ENCODE data around the gene NAGLU.
"Not testable (repeated sequence)": the region's sequence is repeated elsewhere in the genome, so short reads cannot be mapped to it uniquely, and the experiment has no call there.

NAGLU gene

DNA sequence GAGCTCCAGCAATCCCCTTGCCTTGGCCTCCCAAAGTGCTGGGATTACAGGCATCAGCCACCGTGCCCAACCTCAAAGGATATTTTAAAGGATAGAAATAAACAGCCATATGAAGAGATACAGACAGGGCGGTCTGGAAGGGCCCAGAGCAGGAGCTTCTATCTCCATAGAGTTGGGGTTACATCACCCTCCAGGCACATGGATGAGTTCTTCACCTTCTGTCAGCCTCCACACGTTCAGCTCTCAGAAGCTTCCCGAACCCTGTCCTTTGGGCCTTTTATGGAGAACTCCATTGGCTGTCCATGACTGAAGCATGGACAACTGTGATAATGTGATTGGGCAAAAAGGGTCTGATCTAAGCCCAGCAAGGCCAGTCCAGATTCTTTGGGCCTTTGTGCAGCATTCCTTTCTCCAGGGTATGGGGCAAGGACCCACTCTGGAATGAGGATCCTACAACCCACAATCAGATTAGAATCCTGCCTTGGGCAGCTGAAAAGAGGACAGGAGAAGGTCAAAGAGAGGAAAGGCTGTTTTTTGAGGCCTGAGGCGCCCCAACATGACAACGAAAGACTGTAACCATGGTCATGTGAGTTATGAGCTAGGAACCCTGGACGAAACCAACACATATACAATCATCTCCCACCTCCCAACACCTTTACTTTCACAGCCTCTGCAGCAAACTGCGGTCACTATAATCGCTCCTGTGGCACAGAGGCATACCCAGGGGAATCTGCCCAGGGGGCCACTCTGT is 9.9 kb downstream of the NAGLU start:
- not testable (repeated sequence) for DNase-seq

- no peak for DNase-seq
These were observed 11.0 kb downstream of the NAGLU start for GRCh38 chr17:42547001-42547461.

DNA sequence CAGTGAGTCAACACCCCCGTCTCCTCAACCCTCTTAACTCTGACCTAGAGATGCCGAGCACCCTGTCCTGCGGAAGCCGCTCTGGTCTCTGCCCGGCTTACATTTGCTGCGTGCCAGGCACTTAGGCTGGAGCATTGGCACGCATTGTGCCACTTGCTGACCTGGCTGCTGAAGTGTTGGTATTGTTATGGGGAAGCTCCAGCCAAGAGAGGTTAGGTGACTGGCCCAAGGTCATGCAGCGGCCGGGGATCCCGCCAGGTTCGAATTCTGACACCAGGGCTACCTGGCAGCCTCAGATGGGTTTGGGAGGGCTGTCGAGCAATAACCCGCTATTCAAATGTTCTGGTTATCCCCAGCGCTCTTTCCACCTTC is 11.6 kb downstream of the NAGLU start:
- no peak for DNase-seq

DNA sequence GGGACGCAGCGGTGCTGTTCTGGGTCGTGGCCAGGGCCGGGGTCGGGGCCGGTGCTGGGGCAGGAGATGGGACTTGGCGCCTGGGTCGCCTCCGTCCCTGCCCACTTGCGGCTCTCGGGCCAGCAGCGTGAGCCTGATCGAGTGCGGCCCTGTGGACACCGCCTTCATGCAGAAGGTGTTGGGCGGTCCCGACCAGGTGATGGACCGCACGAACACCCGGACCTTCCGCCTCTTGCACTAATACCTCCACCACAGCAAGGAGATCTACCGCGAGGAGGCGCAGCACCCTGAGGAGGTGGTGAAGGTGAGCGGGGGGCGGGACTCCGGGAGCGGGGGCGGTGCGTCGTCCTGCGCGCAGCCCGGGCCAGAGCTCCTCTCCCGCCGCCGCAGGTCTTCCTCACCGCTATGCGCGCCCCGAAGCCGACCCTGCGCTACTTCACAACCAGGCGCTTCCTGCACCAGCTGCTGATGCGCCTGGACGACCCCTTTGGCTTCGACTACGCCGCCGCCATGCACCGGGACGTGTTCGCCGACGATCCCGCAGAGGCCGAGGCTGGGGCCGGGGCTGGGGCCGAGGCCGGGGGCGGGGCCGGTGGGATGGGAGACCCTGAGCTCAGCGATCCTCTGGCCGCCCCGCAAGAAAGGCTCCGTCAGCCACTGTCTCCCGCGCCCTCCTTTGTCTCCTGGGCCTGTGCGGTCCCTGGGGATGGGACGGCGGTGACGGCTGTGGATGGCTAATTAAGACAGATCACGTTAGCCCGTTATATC is 12.2 kb downstream of the NAGLU start:
- no peak for DNase-seq

GRCh38 chr17:42548993-42549755 is 13.1 kb downstream of the NAGLU start:
- no peak for DNase-seq

DNA sequence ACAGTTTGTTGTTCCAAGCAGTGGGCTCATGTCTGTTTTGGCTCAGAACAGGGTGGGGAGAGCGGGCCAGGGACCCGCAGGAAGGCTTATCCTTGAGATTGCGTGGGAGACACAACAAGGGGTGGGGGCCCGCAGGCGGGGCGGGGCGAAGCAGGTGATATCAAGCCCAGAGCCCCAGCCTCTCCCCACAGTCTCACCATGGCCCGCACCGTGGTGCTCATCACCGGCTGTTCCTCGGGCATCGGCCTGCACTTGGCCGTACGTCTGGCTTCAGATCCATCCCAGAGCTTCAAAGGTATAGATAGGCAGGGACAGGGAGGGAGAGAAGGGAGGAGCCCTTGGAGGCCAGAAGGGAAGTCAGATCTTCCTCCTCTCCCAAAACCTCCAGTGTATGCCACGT is 16.7 kb downstream of the NAGLU start, which contains the start of gene HSD17B1:
TSS of gene HSD17B1 (plus strand) at position 188 of the 400 bp plus-strand sequence. CDS start at position 199, 11 bp downstream.
- not testable (repeated sequence) for DNase-seq

GRCh38 chr17:42553161-42553818 is 17.2 kb downstream of the NAGLU start:
- no peak for DNase-seq

DNA sequence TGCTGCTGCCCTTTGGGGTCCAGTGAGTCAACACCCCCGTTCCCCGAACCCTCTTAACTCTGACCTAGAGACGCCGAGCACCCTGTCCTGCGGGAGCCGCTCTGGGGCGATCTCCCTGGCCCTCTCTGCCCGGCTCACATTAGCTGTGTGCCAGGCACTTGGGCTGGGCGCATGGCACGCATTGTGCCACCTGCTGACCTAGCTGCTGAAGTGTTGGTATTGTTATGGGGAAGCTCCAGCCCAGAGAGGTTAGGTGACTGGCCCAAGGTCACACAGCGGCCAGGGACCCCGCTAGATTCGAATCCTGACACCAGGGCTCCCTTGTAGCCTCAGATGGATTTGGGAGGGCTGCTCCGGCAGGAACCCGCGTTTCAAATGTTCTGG is 17.8 kb downstream of the NAGLU start:
- no peak for DNase-seq

DNA sequence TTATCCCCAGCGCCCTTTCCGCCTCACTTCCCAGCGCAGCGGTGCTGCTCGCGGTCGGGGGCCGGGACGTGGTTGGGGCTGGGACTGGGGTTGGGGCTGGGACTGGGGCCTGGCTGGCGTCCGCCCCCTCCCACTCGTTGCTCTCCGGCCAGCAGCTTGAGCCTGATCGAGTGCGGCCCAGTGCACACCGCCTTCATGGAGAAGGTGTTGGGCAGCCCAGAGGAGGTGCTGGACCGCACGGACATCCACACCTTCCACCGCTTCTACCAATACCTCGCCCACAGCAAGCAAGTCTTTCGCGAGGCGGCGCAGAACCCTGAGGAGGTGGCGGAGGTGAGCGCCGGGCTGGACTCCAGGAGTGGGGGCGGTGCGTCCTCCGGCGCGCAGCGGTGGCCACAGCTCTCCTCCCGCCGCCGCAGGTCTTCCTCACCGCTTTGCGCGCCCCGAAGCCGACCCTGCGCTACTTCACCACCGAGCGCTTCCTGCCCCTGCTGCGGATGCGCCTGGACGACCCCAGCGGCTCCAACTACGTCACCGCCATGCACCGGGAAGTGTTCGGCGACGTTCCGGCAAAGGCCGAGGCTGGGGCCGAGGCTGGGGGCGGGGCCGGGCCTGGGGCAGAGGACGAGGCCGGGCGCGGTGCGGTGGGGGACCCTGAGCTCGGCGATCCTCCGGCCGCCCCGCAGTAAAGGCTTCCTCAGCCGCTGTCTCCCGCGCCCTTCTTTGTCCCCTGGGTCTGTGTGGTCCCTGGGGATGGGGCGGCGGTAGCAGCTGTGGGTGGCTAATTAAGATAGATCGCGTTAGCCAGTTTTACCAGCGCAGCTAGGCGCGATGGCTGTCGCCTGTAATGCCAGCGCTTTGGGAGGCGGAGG is 18.4 kb downstream of the NAGLU start:
- DNase-seq, result peak; percentile 82

DNA sequence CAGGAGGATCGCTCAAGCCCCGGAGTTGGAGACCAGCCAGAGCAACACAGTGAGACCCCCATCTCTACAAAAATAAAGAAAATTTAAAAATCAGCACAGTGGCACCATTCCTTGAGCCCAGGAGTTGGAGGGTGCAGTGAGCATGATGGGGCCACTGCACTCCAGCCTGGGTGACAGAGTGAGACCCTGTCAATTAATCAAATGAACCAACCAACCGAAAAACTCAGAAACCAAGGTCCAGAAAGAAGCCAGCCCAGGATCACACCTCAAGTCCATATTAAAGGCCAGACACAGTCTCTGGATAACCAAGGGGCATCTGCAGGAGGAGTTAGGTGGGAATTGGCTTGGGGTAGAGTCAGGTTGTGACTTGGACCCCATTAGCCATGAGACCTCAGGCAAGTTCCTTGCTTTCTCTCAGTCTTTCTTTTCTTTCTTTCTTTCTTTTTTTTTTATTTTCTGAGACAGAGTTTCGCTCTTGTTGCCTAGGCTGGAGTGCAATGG is 19.1 kb downstream of the NAGLU start:
- no peak for DNase-seq

DNA sequence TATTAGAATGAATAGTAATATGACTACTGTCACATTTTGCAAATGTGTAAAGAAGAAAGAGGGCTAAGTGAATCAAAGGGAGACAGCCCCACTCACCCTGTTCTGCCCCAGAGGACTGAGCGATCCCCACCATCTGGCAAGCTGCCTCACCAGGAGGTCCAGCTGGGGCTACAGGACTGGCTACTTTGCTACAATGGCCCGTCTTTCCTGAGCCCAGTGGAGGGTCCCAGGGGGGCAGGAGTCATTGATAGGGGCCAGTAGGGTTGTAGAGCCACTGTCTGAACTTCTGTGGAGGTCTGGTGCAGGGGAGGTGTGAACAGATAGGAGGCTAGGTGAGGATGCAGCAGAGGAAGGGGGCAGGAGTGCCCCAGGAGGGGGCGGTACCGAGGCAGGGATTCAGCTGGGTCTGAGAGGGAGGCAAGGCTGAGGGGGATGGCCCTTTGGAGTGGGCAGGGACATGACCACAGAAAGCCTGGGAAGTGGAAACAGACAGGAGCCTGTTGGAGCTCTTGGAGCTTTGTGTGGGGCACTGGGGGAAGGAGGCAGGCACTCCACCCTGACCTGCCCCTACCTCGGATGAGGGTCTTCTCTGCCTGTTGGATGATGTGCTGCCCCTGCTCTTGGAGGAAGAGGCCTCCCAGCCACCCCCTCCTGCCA is 20.0 kb downstream of the NAGLU start:
- DNase-seq, result not testable (repeated sequence)

DNA sequence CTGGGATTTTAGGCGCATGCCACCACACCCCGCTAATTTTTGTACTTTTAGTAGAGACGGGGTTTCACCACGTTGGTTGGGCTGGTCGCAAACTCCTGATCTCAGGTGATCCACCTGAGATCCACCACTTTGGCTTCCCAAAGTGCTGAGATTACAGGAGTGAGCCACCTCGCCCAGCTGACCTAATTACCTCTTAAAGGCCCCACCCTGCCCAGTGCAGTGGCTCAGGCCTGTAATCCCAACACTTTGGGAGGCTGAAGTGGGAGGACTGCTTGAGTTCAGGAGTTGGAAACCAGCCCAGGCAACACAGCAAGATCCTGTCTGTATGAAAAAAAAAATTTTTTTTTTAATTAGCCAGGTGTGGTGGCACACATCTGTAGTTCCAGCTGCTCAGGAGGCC is 23.0 kb downstream of the NAGLU start:
- DNase-seq, result no peak

GRCh38 chr17:42560246-42560645 is 24.2 kb downstream of the NAGLU start:
- no peak for DNase-seq

GRCh38 chr17:42561897-42562387 is 25.9 kb downstream of the NAGLU start, which contains the start of gene COASY:
Gene COASY (plus strand): TSS chr17:42562148. CDS start chr17:42562623, 475 bp downstream.
- peak; percentile 98 for DNase-seq

DNA sequence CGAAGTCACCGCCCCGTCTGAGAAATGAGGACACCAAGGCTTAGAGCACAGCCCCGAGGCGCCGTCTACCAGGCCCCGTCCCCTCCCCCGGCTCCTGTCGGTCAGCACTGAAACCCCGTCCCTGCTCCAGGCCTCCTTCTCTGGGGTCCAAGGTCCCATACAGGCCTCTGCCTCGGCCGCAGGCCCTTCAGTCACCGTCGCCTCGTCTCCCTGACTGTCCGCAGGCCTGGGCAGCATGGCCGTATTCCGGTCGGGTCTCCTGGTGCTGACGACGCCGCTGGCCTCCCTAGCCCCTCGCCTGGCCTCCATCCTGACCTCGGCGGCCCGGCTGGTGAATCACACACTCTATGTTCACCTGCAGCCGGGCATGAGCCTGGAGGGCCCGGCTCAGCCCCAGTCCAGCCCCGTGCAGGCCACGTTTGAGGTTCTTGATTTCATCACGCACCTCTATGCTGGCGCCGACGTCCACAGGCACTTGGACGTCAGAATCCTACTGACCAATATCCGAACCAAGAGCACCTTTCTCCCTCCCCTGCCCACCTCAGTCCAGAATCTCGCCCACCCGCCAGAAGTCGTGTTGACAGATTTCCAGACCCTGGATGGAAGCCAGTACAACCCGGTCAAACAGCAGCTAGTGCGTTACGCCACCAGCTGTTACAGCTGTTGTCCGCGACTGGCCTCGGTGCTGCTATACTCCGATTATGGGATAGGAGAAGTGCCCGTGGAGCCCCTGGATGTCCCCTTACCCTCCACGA is 26.5 kb downstream of the NAGLU start:
- no peak for DNase-seq

GRCh38 chr17:42563143-42563509 is 27.1 kb downstream of the NAGLU start:
- DNase-seq, result no peak

GRCh38 chr17:42563543-42563942 is 27.5 kb downstream of the NAGLU start:
- DNase-seq, result no peak

- DNase-seq, result no peak
These were observed 27.9 kb downstream of the NAGLU start for GRCh38 chr17:42563950-42564349.

DNA sequence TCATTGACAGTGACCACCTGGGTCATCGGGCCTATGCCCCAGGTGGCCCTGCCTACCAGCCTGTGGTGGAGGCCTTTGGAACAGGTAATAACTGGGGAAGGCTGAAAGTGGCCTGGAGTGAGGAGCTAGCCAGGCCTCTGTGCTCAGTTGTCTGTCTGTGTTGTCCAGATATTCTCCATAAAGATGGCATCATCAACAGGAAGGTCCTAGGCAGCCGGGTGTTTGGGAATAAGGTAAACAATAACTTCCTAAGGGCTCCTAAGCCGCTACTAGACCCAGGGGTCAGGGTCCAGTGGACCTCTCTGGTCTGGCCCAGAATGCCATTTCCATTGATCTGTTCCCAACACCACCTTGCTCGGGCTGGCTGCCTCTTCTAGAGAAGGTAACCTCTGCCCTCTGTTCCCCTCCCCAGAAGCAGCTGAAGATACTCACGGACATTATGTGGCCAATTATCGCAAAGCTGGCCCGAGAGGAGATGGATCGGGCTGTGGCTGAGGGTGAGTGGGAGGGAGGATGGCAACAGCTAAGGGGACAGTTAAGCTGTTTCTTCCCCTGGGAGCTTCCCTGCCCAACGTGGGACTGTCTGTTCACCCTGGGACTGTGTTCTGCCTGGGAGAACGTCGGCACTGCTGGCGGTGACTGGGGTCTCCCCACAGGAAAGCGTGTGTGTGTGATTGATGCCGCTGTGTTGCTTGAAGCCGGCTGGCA is 28.9 kb downstream of the NAGLU start:
- no peak for DNase-seq

Data from fibroblast of skin of right quadriceps (primary cell).